NCI-H774 (cell line): Measurements from ENCODE around the gene SCAF4.
"Not testable (repeated sequence)": the region's sequence is repeated elsewhere in the genome, so short reads cannot be mapped to it uniquely, and the experiment has no call there.

Source experiments
- DNase-seq: peaks from one replicate; lab custom pipeline; 2025; lab: John Stamatoyannopoulos, UW

SCAF4 gene, protein sequence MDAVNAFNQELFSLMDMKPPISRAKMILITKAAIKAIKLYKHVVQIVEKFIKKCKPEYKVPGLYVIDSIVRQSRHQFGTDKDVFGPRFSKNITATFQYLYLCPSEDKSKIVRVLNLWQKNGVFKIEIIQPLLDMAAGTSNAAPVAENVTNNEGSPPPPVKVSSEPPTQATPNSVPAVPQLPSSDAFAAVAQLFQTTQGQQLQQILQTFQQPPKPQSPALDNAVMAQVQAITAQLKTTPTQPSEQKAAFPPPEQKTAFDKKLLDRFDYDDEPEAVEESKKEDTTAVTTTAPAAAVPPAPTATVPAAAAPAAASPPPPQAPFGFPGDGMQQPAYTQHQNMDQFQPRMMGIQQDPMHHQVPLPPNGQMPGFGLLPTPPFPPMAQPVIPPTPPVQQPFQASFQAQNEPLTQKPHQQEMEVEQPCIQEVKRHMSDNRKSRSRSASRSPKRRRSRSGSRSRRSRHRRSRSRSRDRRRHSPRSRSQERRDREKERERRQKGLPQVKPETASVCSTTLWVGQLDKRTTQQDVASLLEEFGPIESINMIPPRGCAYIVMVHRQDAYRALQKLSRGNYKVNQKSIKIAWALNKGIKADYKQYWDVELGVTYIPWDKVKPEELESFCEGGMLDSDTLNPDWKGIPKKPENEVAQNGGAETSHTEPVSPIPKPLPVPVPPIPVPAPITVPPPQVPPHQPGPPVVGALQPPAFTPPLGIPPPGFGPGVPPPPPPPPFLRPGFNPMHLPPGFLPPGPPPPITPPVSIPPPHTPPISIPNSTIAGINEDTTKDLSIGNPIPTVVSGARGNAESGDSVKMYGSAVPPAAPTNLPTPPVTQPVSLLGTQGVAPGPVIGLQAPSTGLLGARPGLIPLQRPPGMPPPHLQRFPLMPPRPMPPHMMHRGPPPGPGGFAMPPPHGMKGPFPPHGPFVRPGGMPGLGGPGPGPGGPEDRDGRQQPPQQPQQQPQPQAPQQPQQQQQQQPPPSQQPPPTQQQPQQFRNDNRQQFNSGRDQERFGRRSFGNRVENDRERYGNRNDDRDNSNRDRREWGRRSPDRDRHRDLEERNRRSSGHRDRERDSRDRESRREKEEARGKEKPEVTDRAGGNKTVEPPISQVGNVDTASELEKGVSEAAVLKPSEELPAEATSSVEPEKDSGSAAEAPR

DNA sequence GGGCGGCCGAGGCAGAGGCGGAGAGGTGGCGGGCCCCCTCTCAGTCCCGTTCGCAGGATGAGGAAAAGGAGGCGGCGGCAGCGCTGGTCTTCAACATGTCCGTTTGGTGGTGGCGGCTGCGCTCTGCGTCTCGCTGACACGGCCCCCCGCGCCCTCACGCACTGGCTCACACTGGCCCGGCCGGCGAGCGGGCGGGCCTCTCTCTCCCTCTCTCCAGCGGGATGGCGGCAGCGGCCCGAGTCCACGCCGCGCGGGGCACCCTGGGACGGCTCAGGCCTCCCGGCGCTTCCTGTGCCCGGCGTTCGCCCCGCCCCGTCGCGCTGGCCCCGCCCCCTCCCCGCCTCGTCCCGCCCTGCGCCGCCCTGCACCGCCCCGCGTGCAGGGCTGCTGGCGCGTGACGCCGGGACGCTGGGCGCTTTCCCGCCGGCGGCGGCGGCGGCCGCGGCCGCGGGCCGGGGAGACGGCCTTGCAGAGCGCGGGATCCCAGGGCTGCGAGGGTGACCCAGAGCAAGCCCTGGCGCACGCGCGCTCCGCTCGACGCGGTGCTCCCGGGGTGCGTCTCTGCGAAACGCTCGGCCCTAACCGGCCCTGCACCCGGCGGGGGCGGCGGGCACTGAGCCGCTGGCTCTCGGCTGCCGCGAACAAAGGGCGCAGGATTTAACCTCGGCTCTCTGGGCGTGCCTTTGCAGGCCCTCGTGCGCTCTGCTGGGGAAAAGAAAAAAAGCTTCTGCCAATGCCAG is at the start of gene SCAF4:
Gene SCAF4 (minus strand): TSS at position 262 of the 740 bp plus-strand sequence. CDS start 426 bp downstream, outside the sequence.
- peak; percentile 91 for DNase-seq

DNA sequence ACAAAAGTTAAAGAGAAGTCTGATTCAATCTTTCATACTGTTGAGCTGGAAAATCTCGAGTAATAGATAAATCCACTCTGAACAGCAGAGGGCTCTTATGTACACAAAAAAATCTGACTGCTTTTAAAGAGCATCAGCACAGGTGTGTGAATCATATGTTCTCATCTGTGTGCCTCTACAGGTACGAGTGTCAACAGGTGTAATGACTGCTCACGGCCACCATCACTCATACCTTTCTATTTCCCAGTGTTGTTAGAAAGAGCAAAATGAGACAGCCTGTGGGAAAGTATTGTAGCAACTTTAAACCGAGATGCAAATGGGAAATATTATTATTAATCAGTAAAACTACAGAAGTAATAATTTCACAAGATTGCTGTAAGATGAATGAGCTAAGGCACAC is 49.0 kb upstream of the SCAF4 start:
- DNase-seq = peak; percentile 24

DNA sequence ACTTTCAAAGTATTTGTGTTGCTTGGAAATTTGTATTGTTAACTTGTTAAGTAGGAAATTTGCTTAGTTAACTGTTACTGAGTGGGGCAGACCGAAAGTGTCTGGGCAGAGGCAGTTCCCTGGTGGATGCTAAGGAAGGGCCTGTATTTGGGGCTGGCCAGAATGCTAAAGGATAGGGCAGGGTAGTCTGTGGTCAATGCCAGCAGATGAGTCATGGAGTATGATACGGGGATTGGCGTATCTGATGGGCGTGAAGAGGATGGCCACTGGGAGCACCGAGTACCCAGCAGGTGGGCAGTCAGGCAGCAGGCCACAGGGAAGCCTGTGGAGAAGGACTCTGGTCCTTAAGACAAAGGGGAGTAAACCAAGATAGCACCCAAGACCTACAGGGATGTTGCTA is 46.6 kb upstream of the SCAF4 start:
- DNase-seq = no peak

DNA sequence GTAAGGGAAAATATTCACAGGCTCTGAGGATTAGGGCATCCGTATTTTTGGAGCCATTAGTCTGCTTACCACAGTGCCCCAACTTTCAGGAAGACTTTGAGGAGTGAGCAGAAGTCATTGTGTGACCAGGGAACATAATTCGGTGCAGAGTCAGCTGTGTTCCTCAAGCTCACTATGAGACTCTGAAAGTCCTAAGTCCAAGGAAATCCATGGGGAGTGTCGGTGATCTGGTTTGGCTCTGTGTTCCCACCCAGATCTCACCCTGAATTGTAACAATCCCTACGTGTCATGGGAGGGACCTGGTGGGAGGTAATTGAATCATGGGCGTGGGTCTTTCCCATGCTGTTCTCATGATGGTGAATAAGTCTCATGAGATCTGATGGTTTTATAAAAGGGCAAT is 45.9 kb upstream of the SCAF4 start:
- DNase-seq = no peak

DNA sequence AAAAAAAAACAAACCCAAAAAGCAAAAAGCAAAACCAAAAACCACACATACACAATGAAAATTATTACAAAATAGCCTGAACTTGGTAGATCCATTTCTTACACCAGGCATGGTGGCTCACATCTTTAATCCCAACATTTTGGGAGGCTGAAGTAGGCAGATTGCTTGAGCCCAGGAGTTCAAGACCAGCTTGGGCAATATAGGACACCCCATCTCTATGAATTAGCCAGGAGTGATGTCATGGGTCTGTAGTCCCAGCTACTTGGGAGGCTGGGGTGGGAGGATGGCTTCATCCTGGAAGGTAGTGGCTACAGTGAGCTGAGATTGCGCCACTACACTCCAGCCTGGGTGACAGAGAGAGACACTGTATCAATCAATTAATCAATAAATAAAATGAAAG is 42.1 kb upstream of the SCAF4 start:
- no peak for DNase-seq

DNA sequence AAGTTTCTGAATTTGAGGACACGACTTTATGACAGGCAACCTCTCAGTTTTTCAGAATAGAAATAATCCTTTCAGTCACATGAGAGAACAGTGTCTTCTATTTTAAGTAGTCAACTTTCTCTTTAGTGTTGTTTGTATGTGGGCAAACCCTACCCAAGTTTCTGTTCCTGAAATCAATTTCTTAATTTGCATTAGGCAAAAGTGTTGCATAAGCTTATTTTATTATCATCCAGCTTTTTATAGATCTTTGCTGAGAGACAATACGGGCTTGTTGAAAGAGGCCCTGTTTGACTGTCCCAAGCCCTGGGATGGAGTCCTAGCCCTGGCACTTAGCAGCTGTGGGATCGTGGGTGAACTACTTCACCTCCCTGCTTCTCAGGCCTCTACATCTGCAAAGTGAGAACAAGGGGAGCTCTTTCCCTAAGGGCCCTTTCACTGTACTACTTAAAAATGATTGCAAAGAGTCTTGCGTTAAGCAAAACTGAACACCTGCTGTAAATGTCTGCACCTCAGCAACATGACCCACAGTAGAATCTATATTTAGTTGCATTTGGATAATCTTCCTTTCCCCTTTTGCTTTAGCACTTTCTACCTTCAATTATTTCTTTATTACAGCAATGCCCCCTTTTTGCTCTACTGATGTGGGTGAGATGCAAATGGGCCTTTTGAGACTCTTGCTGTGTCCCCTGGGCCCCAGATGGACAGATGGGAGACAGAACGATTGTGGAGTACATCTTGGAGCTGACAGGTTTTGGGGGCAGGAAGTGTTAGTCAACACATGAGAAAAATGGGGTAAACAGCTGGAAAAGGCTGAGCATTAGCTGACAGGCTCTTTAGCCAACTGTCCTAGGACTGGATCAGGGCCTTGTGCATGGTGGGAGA is 41.0 kb upstream of the SCAF4 start:
- no peak for DNase-seq

DNA sequence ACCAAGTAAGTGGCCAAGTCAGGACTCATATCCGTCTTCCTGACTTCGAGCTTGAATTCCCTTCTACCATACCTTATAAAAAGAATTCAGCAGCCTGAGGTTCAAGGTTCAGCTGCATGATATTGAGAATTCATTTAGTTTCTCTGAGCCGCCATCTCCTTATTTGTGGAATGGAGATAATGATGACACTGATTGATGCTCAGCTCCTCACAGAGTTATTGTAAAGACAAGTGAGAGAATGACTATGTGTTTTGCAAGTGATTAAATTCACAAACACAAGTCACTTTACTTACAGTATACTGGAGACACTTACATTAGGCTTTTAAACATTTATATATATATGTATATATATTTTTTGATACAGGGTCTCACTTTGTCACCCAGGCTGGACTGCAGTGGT is 39.8 kb upstream of the SCAF4 start:
- DNase-seq = no peak

DNA sequence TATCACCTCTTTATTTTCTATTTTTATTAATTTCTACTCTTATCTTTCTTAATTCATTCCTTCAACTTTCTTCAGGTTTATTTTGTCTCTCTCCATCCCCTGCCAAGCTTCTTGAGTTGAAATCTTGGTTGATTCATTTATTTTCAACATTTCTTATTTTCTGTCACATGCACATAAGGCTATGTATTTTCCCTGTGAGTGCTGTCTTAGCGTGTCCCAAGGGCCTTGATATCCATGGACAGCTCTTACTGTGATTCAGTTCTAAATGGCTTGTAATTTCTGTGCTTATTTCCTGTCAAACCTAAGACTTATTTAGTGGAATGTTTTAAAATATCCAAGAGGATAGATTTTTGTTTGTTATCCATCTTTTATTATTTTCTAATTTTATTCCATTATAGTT is 36.8 kb upstream of the SCAF4 start:
- DNase-seq = no peak

DNA sequence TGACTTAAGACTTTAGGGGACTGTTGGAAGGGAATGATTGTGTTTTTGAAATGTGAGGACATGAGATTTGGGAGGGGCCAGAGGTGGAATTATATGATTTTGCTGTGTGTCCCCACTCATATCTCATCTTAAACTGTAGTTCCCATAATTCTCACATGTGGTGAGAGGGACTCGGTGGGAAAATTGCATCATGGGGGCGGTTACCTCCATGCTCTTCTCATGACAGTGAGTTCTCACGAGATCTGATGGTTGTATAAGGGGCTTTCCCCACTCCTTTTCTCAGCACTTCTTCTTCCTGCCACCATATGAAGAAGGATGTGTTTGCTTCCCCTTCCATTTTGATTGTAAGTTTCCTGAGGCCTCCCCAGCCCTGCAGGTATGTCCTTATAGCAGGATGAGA is 35.0 kb upstream of the SCAF4 start:
- no peak for DNase-seq

DNA sequence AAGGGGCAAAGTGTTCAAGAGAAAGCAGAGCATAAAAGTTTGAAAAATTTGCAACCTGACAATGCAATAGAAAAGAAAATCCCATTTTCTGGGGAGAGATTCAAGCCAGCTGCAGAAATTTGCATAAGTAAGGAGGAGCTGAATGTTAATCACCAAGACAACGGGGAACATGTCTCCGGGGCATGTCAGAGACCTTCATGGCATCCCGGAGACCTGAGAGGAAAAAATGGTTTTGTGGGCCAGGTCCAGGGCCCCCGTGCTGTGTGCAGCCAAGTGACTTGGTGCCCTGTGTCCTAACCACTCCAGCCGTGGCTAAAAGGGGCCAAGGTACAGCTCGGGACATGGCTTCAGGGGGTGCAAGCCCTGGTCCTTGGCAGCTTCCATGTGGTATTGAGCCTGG is 33.9 kb upstream of the SCAF4 start:
- not testable (repeated sequence) for DNase-seq

DNA sequence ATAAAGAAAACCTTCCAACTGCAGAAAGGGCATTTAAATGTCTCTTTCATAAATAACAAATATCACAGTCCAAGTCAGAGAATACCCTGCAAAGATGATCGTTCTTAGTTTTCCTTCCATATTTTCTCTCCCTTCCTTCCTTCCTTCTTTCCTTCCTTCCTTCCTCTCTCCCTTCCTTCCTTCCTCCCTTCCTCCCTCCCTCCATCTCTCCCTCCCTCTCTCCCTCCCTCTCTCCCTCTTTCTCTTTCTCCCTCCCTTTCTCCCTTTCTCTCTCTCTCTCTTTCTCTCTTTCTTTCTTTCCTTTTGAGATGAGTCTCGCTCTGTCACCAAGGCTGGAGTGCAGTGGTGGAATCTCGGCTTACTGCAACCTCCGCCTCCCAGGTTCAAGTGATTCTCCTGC is 29.0 kb upstream of the SCAF4 start:
- DNase-seq = no peak

DNA sequence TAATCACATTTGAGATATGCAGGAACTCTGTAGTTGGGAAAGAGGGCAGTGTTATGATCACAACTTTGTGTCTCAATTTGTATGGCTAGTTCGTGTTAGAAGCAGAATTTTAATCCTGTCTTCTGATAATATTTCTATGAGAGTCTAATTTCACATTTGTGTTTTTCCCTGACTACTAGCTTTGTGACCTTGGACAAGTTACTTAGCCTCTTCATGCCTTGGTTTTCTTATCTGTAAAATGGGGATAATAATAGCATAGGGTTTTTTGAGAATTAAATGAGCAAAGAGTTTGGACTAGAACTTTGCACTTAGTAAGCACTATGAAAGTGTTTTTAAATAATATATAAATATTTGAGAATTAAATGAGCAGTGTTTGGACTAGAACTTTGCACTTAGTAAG is 24.9 kb upstream of the SCAF4 start:
- no peak for DNase-seq

DNA sequence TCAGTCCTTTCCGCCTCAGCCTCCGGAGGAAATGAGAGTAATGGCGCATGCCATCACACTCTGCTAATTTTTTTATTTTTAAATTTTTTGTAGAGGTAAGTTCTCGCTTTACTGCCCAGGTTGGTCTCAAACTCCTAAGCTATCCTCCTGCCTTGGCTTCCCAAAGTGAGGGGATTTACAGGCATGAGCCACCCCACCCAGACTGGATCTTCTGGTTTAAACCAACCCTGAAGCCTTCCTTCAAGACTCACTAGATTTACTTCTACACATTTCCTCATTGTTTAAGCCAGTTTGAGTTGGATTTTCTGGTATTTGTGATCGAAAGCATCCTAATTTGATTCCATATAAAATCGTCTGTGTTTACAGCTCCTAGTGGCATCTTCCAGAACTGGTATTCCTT is 23.1 kb upstream of the SCAF4 start:
- DNase-seq = no peak

DNA sequence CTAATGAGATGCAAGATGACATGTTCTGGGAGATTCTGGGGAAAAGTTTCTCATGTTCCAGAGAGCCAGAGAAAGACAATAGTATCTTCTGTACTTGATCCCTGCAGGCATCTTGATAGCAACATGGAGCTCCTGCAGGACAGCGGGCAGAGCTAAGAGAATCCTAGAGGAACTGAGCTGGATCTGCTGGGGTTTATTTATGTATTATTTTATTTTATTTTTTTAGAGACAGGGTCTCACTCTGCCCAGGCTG is 22.7 kb upstream of the SCAF4 start:
- no peak for DNase-seq

DNA sequence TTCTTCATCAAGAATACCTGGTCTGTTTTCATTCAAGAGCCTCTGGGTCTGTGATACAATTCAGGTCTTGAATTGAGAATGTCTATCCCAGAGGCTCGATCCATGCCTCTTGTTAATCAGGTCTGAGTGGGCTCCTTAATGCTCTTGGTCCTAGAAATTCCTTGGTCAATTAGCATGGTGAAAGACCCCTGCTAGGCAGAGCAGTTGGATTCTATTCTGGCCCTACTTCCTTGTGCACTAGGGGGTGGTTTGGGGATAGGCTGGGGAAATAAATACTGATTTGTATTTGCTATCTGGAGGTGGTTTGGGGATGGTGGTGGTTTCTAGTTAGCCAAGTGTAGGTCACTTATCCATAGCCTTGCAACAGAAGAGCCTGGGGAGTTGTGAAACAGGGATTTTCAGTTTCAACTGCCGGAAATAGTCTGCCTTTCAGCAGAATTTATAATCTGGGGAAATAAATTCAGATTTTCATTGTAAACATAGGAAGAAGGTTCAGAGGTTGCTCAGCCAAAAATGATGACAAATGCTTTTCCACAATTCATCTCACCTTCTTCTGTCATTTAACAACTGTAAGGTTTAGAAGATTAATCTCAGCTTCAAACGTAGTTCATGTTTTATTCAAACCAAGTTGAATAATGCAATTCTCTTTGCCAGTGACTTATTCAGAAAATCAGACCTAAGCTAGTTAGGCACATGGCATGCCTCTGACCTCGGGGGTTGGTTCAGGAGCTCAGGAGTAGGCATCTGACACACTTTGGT is 22.2 kb upstream of the SCAF4 start:
- no peak for DNase-seq

DNA sequence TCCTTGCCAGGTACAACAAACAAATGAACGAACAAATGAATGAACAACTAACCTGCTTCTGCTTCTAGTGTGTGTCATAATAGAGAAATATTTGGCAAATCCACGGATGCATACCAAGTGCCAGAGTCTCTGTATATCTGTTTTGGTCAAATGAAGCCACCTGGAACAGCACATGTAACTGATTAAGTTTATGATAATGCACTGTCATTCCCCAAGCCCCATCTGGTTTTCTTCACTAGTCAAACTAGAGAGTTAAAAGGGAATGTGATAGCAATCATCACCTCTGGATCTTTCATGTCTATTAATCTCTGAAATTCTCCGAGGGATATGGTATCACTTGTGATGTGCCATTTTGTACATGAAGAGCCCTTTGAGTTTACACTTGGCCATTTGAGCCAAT is 21.0 kb upstream of the SCAF4 start:
- no peak for DNase-seq

DNA sequence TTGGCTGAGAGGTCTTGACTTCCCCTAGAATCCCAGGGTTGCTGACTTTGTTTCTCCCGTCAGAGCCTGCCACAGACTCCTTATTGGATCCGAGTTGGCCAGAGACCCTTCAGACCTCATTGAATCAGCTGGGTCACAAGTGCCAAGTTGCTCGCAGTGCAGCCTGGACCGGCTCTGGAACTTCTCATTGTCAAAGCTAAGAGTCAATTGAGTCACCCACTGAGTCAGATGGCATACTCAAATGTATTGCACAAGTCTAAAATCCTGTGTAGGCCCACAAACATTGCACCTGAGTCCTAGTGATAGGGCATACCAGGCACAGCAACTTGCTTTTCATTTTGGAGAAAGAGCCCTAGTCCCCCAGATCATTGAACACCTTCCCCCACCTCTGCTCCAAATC is 20.4 kb upstream of the SCAF4 start:
- DNase-seq = no peak

DNA sequence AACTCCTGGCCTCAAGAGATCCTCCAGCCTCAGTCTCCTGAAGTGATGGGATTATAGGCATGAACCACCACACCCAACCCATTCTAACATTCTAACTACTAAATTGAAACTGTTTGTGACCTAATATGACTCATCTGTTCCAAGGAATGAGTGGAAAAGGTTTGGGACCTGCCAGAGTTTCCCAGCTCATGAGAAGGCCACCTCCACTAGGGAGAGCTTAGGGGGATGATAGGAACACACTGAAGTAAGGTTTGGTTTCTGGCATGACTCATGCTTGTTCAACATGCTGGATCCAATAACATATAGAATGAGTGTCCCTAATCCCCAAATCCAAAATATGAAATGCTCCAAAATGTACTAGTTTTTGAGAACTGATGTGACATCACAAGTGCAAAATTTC is 18.9 kb upstream of the SCAF4 start:
- no peak for DNase-seq

DNA sequence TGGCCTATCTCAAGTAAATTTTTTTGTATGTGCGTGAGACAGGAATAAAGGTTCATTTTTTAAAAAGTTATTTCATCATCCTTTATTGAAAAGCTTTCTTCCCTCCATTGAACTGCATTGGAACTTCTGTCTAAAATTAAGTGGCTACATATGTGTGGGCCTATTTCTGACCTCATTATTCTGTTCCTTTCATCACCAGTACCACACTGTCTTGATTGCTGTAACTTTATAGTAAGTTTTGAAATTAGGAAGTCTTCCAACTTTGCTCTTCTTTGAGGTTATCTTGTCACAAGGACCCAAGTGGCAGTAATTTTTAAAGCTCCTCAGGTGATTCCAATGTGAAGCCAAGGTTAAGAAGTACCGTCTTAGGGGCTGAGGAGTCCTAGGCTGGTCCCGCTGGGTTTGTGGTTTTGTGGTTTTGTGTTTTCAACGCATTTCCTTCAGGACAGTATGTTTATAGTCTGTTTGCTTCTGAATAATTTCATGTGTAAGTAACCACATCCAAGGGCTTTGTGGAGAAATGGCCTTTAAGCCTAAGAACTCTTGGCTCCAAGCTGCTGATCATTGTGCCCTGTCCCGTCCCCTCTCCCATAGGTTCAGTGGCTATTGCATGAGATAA is 12.4 kb upstream of the SCAF4 start:
- DNase-seq = no peak

DNA sequence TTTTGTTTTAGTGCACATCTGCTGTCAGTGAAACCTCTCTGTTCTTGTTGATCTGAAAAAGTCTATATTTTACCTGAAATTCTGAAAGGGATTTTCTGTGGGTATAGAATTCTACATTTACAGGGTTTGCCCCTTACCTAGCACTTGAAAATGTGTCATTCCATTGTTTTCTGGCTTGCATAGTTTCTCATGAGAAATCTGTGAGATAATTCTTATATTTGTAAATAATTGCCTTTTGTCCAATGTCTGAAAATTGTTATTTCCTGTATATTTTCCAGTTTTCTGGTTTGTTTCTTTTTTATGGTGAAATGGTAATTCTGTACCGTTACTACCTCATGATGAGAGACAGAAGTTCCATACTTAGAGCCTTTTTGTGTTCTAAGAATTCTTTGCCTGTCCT is 11.8 kb upstream of the SCAF4 start:
- DNase-seq = no peak
